Measurements from ENCODE around the gene KRTAP10-12.

Gene KRTAP10-12

GRCh38 chr21:44732263-44732662 is 35.3 kb downstream of the KRTAP10-12 start:
- no peak for DNase-seq (ENCODE audit: low read depth, low spot score)

- DNase-seq (ENCODE audit: low read depth, low spot score) = no peak
These were observed 36.0 kb downstream of the KRTAP10-12 start for GRCh38 chr21:44732956-44733355.

GRCh38 chr21:44734026-44734745 is 37.2 kb downstream of the KRTAP10-12 start:
- no peak for DNase-seq (ENCODE audit: low read depth, low spot score)

GRCh38 chr21:44734841-44735240 is 37.9 kb downstream of the KRTAP10-12 start:
- no peak for DNase-seq (ENCODE audit: low read depth, low spot score)

- DNase-seq (ENCODE audit: low read depth, low spot score) = no peak
These were observed 38.8 kb downstream of the KRTAP10-12 start for GRCh38 chr21:44735821-44736220.

- no peak for DNase-seq (ENCODE audit: low read depth, low spot score)
These were observed 39.5 kb downstream of the KRTAP10-12 start for GRCh38 chr21:44736291-44737004.

- DNase-seq (ENCODE audit: low read depth, low spot score) = peak; percentile 31
These were observed 40.9 kb downstream of the KRTAP10-12 start for GRCh38 chr21:44737706-44738354.

GRCh38 chr21:44738621-44739020 is 41.6 kb downstream of the KRTAP10-12 start:
- no peak for DNase-seq (ENCODE audit: low read depth, low spot score)

GRCh38 chr21:44739316-44739715 is 42.3 kb downstream of the KRTAP10-12 start:
- DNase-seq (ENCODE audit: low read depth, low spot score) = no peak

- no peak for DNase-seq (ENCODE audit: low read depth, low spot score)
These were observed 43.8 kb downstream of the KRTAP10-12 start for GRCh38 chr21:44740742-44741141.

- no peak for DNase-seq (ENCODE audit: low read depth, low spot score)
These were observed 44.9 kb downstream of the KRTAP10-12 start for GRCh38 chr21:44741921-44742320.

GRCh38 chr21:44742418-44743153 is 45.6 kb downstream of the KRTAP10-12 start:
- DNase-seq (ENCODE audit: low read depth, low spot score) = no peak
